Endothelial cell of umbilical vein (primary cell): Measurements from ENCODE around the gene STX16. TPM values are rescaled to one million over a fixed set of nuclear protein-coding genes. Genes with fewer than 3 reads are reported as not detected.
A peak's percentile ranks its signal among the peaks of the same experiment; 100 is the strongest.

Experiments
- BruUV-seq: library from RNA; stranded (reverse); fragments of 400-500 nt; replicated peaks from 2 replicates; lab custom pipeline; 2021; lab: Mats Ljungman, UMichigan
- CTCF ChIA-PET: fragments of 300-600, 350-600 bp; sonication (Branson Sonifier 250); formaldehyde crosslinking; loops from one replicate; lab custom pipeline; 2021; ENCODE audit warnings: antibody characterized with exemption, inconsistent platforms; lab: Charles Lee
- POLR2A ChIA-PET: fragments of 300-600, 350-600 bp; sonication (Branson Sonifier 250); formaldehyde crosslinking; loops from one replicate; lab custom pipeline; 2021; ENCODE audit warnings: antibody characterized with exemption, inconsistent platforms; lab: Charles Lee
- DNase-seq: peaks from one replicate; pipeline ENCODE4 v3.0.0-alpha.2; 2011; ENCODE audit warnings: low read depth, low spot score
- FAIRE-seq: peaks from 2 replicates; lab custom pipeline; 2011; peaks lifted over from hg19 to GRCh38; lab: Jason Lieb, UNC
- H2AFZ ChIP-seq: 2 replicates; pipeline ENCODE4 v1.6.0; 2012; ENCODE audit warnings: low read depth, low read length, control low read depth, inconsistent platforms
- H3K27ac ChIP-seq: 2 replicates; pipeline ENCODE4 v1.5.1; 2011; ENCODE audit warnings: low read depth, mild to moderate bottlenecking, control low read depth, low read length, moderate library complexity; ENCODE audit not compliant: insufficient read depth
- H3K27me3 ChIP-seq, 2 experiments: 2 replicates each; pipeline versions ENCODE4 v1.6.0 to v1.6.1; 2011; ENCODE audit warnings: low read length in 2 of 2, mixed read lengths in 1 of 2; ENCODE audit not compliant: control insufficient read depth in 2 of 2, insufficient read depth in 2 of 2
- H3K36me3 ChIP-seq, 2 experiments: 2 replicates in 1 of 2; 3 replicates in 1 of 2; pipeline ENCODE4 v1.5.1; 2011; ENCODE audit warnings: low read length in 2 of 2, mild to moderate bottlenecking in 1 of 2, moderate library complexity in 1 of 2; ENCODE audit not compliant: control insufficient read depth in 2 of 2, insufficient read depth in 2 of 2; ENCODE audit errors: extremely low read depth in 1 of 2
- H3K4me1 ChIP-seq: 3 replicates; pipeline ENCODE4 v1.5.1; 2011; ENCODE audit warnings: mild to moderate bottlenecking, low read length; ENCODE audit not compliant: control insufficient read depth, insufficient read depth; ENCODE audit errors: extremely low read depth
- H3K4me2 ChIP-seq: 2 replicates; pipeline ENCODE4 v1.6.1; 2011; ENCODE audit warnings: low read length, control low read depth, mixed read lengths; ENCODE audit not compliant: insufficient read depth
- H3K4me3 ChIP-seq, 3 experiments: fragments of 200-600 bp in 1 of 3; sonication (generic), shearing (Covaris generic) in 1 of 3; replicated peaks in 1 of 3; 2 replicates each; pipeline ENCODE4 v1.5.1; 2011 to 2016; ENCODE audit warnings: control low read depth in 3 of 3, low read length in 3 of 3, mild to moderate bottlenecking in 2 of 3, inconsistent platforms in 1 of 3, low read depth in 1 of 3, moderate library complexity in 1 of 3; ENCODE audit not compliant: insufficient read depth in 1 of 3
- H3K79me2 ChIP-seq: 2 replicates; pipeline ENCODE4 v1.6.0; 2012; ENCODE audit warnings: low read length, inconsistent platforms; ENCODE audit not compliant: control insufficient read depth, insufficient read depth
- H3K9ac ChIP-seq: replicated peaks from 2 replicates; pipeline ENCODE3; 2011; ENCODE audit warnings: low read length, control low read depth; ENCODE audit not compliant: insufficient read depth; ENCODE audit errors: extremely low read depth
- H3K9me1 ChIP-seq: replicated peaks from 3 replicates; pipeline ENCODE4 v1.6.0; 2011; ENCODE audit warnings: mild to moderate bottlenecking, low read length; ENCODE audit not compliant: control insufficient read depth, insufficient read depth; ENCODE audit errors: extremely low read depth
- H3K9me3 ChIP-seq: replicated peaks from 2 replicates; pipeline ENCODE4 v1.5.1; 2012; ENCODE audit warnings: low read length, inconsistent platforms; ENCODE audit not compliant: control insufficient read depth, insufficient read depth
- H4K20me1 ChIP-seq: replicated peaks from 2 replicates; pipeline ENCODE3; 2011; ENCODE audit warnings: mild to moderate bottlenecking, low read length; ENCODE audit not compliant: control insufficient read depth, insufficient read depth; ENCODE audit errors: extremely low read depth
- EZH2 ChIP-seq: IDR thresholded peaks from 2 replicates; pipeline ENCODE4 v1.6.1; 2012; ENCODE audit warnings: borderline replicate concordance, low read depth, mild to moderate bottlenecking, moderate library complexity, low read length, inconsistent platforms; ENCODE audit not compliant: severe bottlenecking
- JUN ChIP-seq: IDR thresholded peaks from 2 replicates; pipeline ENCODE4 v1.6.1; 2011; ENCODE audit warnings: borderline replicate concordance, low read depth; ENCODE audit not compliant: insufficient read length, insufficient read depth
- dilution Hi-C: fragments of 300-500 bp; cut with MboI; formaldehyde crosslinking; loops from one replicate; pipeline ENCODE4 v1.15.0; 2019; ENCODE audit warnings: low sequenced_read_pairs; ENCODE audit not compliant: extremely low pct_ligation_motif_present
- intact Hi-C: fragments of 100-400 bp; cut with micrococcal nuclease; formaldehyde crosslinking; loops from one replicate; pipeline ENCODE4 v1.10.0; 2022
- polyA plus RNA-seq, 4 experiments: library from polyadenylated mRNA; depleted of rRNA in 3 of 4; stranded (reverse) in 3 of 4; unstranded in 1 of 4; fragments of >200 nt; gene quantifications; 2 replicates each; pipeline versions ENCODE4 v1.2.1 to v1.2.3, GENCODE V29; 2011 to 2012; ENCODE audit warnings: missing spikeins in 1 of 4
- total RNA-seq: library from RNA; stranded (reverse); gene quantifications from 2 replicates; pipeline ENCODE4 v1.2.3, GENCODE V29; 2021
- TF ChIP-seq, protein P1 (sequence below), 2 donors: IDR thresholded peaks; 1 replicate in 1 of 2; 2 replicates in 1 of 2; pipeline ENCODE4 v1.5.1; 2011; ENCODE audit warnings: low read length in 2 of 2, mild to moderate bottlenecking in 2 of 2, moderate library complexity in 2 of 2, control low read depth in 1 of 2, inconsistent platforms in 1 of 2, low read depth in 1 of 2; ENCODE audit not compliant: insufficient read depth in 1 of 2; ENCODE audit errors: extremely low read depth in 1 of 2
- TF ChIP-seq, protein P2 (sequence below): IDR thresholded peaks from 2 replicates; pipeline ENCODE4 v1.6.1; 2011; ENCODE audit not compliant: insufficient read depth, insufficient read length

The STX16 gene
- total and polyA plus RNA-seq, 2 donors (not counting 3 experiments of a cell fraction or from before 2014, with no cell fraction given) = 43.1 to 63.5 TPM

DNA sequence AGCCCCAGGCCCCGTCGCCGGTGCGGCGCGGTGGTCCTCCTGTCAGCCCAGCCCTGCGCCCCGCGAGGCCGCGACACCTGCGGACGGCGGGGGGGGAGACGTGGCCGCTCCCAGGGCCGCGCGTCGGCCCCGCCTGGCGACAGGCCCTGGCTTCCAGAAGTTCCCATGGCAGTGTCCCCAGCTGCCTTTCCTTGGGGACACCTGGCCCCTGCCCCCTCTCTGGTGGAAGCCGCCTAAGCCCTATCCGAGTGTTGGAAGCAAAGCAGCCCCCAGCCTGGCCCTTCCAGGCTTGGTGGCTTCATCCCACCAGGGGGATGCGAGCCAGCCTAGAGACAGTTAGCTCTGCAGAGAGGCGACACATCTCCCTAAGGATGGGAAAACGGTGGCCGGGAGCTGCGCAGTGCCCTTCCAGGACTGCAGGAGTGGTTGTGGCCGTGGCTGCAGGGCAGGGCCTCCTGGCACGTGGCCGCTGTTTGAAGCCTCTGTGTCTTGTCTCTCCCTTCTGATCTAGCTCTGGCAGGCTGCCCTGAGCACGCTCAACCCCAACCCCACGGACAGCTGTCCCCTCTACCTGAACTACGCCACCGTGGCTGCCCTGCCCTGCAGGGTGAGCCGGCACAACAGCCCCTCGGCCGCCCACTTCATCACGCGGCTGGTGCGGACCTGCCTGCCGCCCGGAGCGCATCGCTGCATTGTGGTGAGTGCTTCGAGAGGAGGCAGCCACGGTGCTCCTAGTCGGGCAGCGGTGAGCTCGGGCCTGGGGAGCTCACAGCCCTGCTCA is 42.3 kb downstream of the STX16 start:
- TSS peak; percentile 6 for BruUV-seq
- DNase-seq (peak; percentile 20), FAIRE-seq (no peak)
- Histone ChIP-seq H3K4me3 (peak overlapping the region in 2 of 3 experiments; percentile 27 to 49), H3K79me2 (peaks cover 4% of the 10 kb centered on the region), H3K4me1 (peaks cover 14% of the 10 kb centered on the region), H3K4me2 (peak overlapping the region; percentile 56), H3K9me1 (no peaks in the 10 kb centered on the region), H3K36me3 (peaks cover 0 to 24% of the 10 kb centered on the region in 2 experiments), H3K9ac (peak overlapping the region; percentile 73), H3K27ac (peak overlapping the region; percentile 15), H2AFZ (peak overlapping the region; percentile 8), H3K9me3 (no peaks in the 10 kb centered on the region), H4K20me1 (no peaks in the 10 kb centered on the region), H3K27me3 (no peaks in the 10 kb centered on the region)
- dilution Hi-C loops (no loop called here), intact Hi-C loops (loop anchor here (2.0 to 5.0 kb wide), 3 partner anchors 41 to 386 kb away; partner anchors contain the start of gene RAB22A)
- CTCF ChIA-PET = interaction anchor here (0.8 to 3.8 kb wide), 3 partner anchors 34 to 212 kb away, joined by 3 to 23 read pairs (median 6); partner anchors contain the start of gene STX16
- TF ChIP-seq EZH2 (no peak), JUN (no peak)
- TF ChIP-seq, protein P1, sequence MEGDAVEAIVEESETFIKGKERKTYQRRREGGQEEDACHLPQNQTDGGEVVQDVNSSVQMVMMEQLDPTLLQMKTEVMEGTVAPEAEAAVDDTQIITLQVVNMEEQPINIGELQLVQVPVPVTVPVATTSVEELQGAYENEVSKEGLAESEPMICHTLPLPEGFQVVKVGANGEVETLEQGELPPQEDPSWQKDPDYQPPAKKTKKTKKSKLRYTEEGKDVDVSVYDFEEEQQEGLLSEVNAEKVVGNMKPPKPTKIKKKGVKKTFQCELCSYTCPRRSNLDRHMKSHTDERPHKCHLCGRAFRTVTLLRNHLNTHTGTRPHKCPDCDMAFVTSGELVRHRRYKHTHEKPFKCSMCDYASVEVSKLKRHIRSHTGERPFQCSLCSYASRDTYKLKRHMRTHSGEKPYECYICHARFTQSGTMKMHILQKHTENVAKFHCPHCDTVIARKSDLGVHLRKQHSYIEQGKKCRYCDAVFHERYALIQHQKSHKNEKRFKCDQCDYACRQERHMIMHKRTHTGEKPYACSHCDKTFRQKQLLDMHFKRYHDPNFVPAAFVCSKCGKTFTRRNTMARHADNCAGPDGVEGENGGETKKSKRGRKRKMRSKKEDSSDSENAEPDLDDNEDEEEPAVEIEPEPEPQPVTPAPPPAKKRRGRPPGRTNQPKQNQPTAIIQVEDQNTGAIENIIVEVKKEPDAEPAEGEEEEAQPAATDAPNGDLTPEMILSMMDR (IDR thresholded peaks at IDR 0.05; ENCODE audit: extremely low read depth in 1 of 2, insufficient read depth in 1 of 2, low read depth in 1 of 2, low read length in 2 of 2) = peak in 1 of 2 donors; percentile 9
- TF ChIP-seq, protein P2, sequence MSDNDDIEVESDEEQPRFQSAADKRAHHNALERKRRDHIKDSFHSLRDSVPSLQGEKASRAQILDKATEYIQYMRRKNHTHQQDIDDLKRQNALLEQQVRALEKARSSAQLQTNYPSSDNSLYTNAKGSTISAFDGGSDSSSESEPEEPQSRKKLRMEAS = no peak
- POLR2A ChIA-PET = no interaction called here
